HG03280 (cell line): ENCODE measurements around the gene CCDC74A.
"Not testable (repeated sequence)": the region's sequence is repeated elsewhere in the genome, so short reads cannot be mapped to it uniquely, and the experiment has no call there.

ENCODE experiments used
- ATAC-seq: cut with Tn5 transposase; IDR thresholded peaks from one replicate; pipeline ENCODE4 v1.9.1; 2021; ENCODE audit warnings: mild to moderate bottlenecking, moderate library complexity; ENCODE audit not compliant: unreplicated experiment

Gene CCDC74A

GRCh38 chr2:131552871-131553270 is 25.2 kb downstream of the CCDC74A start:
- no peak for ATAC-seq

- ATAC-seq, result no peak
Observed at GRCh38 chr2:131556998-131557397, 29.3 kb downstream of the CCDC74A start.

- ATAC-seq, result peak; percentile 68
Observed at GRCh38 chr2:131557558-131558321, 30.1 kb downstream of the CCDC74A start.

GRCh38 chr2:131566371-131566770 is 38.7 kb downstream of the CCDC74A start:
- no peak for ATAC-seq

GRCh38 chr2:131567891-131568290 is 40.2 kb downstream of the CCDC74A start:
- ATAC-seq, result no peak

GRCh38 chr2:131568401-131568800 is 40.7 kb downstream of the CCDC74A start:
- ATAC-seq, result not testable (repeated sequence)

GRCh38 chr2:131572175-131572574 is 44.5 kb downstream of the CCDC74A start:
- no peak for ATAC-seq

- ATAC-seq, result no peak
Observed at GRCh38 chr2:131577812-131578211, 50.1 kb downstream of the CCDC74A start.

GRCh38 chr2:131580187-131580586 is 52.5 kb downstream of the CCDC74A start:
- ATAC-seq, result no peak
